Hepatocyte (in vitro differentiated cells): ENCODE results near the gene TMEM255B.

Experiments
- CTCF ChIP-seq: fragments of 200-600 bp; sonication (generic); IDR thresholded peaks from 2 replicates; pipeline ENCODE4 v1.5.1; 2016; ENCODE audit warnings: antibody characterized with exemption, mild to moderate bottlenecking; ENCODE audit not compliant: poor library complexity
- EZH2 ChIP-seq: fragments of 200-600 bp; sonication (generic); IDR thresholded peaks from 2 replicates; pipeline ENCODE4 v1.6.1; 2016; ENCODE audit warnings: antibody characterized with exemption, mild to moderate bottlenecking, borderline replicate concordance

- no peak for TF ChIP-seq CTCF
- TF ChIP-seq EZH2: no peak
Measured at GRCh38 chr13:113762075-113762474, 3.0 kb downstream of the TMEM255B start.
